ENCODE results near the gene BRME1. TPM values are rescaled to one million over a fixed set of nuclear protein-coding genes. Genes with fewer than 3 reads are reported as not detected.

BRME1 gene
- total RNA-seq, 1 experiment from 2014 or later: 1.5 TPM

DNA sequence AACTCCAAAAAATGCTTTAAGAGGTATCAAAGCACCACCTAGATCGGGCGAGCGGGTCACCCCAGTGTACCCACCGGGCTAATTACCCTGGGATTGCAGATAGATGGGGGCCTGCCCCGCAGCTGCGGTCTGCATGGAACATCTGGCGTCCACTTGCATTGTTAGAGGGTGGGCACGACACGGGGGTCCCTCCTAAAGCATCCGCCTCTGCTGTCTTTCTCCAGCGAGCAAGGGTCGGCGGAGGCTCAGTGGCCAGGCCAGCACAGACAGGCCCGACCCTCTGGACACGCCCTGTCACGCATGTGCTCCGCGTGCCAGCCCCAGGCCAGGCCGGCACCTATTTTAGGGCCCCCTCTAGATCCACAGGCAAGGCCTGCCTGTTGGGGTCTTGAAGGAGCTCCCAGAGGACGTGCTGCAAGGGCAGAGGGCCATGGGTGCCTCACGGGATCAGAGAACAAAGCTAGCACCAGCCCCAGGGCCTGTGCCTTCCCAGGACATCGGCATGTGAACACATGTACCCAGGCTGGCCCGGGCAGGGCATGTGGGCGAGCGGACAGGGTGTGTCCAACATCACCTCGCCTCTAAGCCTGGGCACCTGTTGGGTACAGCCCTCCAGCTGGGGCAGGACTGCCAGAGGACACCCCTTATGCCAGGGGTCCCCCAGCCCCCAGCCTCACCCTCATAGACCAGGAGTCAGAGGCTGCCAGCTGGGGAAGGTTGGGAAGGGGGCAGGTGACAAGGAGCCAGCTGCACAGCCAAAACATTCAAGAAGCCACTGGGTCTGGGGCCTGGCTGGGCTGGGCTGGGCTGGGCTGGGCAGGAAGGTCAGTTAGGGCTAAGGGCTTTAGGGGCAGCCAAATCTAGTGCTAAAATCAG is 64.6 kb downstream of the BRME1 start:
- no peaks in the 10 kb centered on the region for H3K27me3 Mint-ChIP-seq (ENCODE audit: unreplicated experiment)
- peak overlapping the region; percentile 86 for H3K4me3 Mint-ChIP-seq (ENCODE audit: low read depth, unreplicated experiment)
- intact Hi-C loops (cut with micrococcal nuclease; ENCODE audit: unreplicated experiment): no loop called here
- TF ChIP-seq, protein P1, sequence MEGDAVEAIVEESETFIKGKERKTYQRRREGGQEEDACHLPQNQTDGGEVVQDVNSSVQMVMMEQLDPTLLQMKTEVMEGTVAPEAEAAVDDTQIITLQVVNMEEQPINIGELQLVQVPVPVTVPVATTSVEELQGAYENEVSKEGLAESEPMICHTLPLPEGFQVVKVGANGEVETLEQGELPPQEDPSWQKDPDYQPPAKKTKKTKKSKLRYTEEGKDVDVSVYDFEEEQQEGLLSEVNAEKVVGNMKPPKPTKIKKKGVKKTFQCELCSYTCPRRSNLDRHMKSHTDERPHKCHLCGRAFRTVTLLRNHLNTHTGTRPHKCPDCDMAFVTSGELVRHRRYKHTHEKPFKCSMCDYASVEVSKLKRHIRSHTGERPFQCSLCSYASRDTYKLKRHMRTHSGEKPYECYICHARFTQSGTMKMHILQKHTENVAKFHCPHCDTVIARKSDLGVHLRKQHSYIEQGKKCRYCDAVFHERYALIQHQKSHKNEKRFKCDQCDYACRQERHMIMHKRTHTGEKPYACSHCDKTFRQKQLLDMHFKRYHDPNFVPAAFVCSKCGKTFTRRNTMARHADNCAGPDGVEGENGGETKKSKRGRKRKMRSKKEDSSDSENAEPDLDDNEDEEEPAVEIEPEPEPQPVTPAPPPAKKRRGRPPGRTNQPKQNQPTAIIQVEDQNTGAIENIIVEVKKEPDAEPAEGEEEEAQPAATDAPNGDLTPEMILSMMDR (IDR thresholded peaks at IDR 0.05; ENCODE audit: unreplicated experiment): no peak
- no TSS peak for BruUV-seq (replicated peaks)
- H3K9me3 Mint-ChIP-seq (ENCODE audit: low read depth, unreplicated experiment): no peaks in the 10 kb centered on the region
- DNase-seq: no peak
- CTCF ChIA-PET: interaction anchor here (0.6 to 2.7 kb wide), 3 partner anchors 21 to 166 kb away, joined by 3 to 16 read pairs (median 4); no protein-coding TSS in a partner anchor
- H3K4me1 Mint-ChIP-seq (ENCODE audit: low read depth, unreplicated experiment): peaks cover 21% of the 10 kb centered on the region
- peaks cover 89% of the 10 kb centered on the region for H3K36me3 Mint-ChIP-seq (ENCODE audit: insufficient read depth, unreplicated experiment)
- H3K27ac Mint-ChIP-seq (ENCODE audit: unreplicated experiment): peak overlapping the region; percentile 96

DNA sequence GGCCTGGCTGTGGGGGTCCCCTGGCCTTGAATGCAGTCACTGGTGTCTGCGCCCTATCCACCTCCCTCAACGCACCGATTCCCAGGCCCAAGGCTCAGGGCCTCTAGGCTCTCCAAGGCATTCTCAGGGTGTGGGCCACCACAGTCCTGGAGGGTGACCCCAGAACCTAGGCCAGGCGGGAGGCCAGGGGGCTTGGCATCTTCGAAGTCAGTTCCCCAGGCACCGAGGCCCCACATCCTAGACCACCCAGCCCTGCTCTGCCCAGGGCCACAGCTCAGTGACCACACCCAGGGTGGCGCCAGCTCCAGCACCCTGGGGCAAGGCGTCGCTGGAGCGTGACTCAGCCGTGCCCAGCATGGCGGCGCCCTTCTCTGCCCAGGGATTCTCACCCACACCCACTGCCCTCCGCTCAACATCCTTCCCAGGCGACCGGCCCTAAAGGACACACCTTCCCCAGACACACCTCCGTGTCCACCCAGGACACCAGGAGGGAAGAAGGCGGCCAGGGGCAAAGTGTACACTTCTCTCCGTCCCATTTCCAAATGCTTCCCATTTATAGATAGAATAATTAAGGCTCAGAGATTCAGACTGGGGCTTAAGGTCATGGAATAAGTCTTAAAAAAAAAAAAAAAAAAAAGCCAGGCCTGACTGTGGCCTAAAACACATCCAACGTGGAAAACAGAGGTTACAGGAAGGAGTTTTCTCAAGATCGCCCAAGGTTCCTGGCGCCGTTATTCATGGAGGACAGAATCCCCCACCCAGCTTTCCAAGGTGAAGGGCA is 65.4 kb downstream of the BRME1 start:
- intact Hi-C loops (cut with micrococcal nuclease; ENCODE audit: unreplicated experiment): no loop called here
- peaks cover 14% of the 10 kb centered on the region for H3K4me1 Mint-ChIP-seq (ENCODE audit: low read depth, unreplicated experiment)
- CTCF ChIA-PET: interaction anchor here (0.6 to 2.7 kb wide), 2 partner anchors 21 to 213 kb away, joined by 6 to 16 read pairs; no protein-coding TSS in a partner anchor
- peak overlapping the region; percentile 96 for H3K27ac Mint-ChIP-seq (ENCODE audit: unreplicated experiment)
- peak overlapping the region; percentile 86 for H3K4me3 Mint-ChIP-seq (ENCODE audit: low read depth, unreplicated experiment)
- TF ChIP-seq, protein P1 (IDR thresholded peaks at IDR 0.05; ENCODE audit: unreplicated experiment): no peak
- peak; percentile 76 for DNase-seq
- BruUV-seq (replicated peaks): TSS peak; percentile 31
- no peaks in the 10 kb centered on the region for H3K9me3 Mint-ChIP-seq (ENCODE audit: low read depth, unreplicated experiment)
- H3K27me3 Mint-ChIP-seq (ENCODE audit: unreplicated experiment): no peaks in the 10 kb centered on the region
- H3K36me3 Mint-ChIP-seq (ENCODE audit: insufficient read depth, unreplicated experiment): peaks cover 96% of the 10 kb centered on the region

DNA sequence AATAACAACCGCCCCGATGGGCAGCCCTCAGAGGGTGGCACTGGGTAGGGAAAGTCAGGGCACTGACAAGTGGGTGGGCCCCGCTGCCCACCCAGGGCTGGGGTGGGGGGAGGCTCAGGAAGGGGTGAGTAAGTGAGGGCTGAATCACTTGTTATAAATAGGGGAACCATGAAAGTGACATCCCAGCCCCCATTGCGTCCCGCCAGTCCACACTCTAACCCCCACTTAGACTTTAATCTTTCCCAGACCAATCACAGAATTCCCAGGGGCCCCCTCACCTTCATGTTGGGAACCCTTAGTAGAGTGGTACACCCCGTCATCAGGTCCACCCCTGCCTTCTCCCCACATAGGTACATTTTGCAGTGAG is 66.0 kb downstream of the BRME1 start:
- H3K4me3 Mint-ChIP-seq (ENCODE audit: low read depth, unreplicated experiment): peak overlapping the region; percentile 86
- CTCF ChIA-PET: interaction anchor here (0.6 to 2.7 kb wide), 2 partner anchors 22 to 213 kb away, joined by 6 to 16 read pairs; no protein-coding TSS in a partner anchor
- no peaks in the 10 kb centered on the region for H3K9me3 Mint-ChIP-seq (ENCODE audit: low read depth, unreplicated experiment)

More for the DNA sequence above, 66.0 kb downstream of the BRME1 start:
- H3K36me3 Mint-ChIP-seq (ENCODE audit: insufficient read depth, unreplicated experiment): peaks cover 96% of the 10 kb centered on the region
- H3K27me3 Mint-ChIP-seq (ENCODE audit: unreplicated experiment): no peaks in the 10 kb centered on the region
- BruUV-seq (replicated peaks): no TSS peak
- H3K27ac Mint-ChIP-seq (ENCODE audit: unreplicated experiment): peak overlapping the region; percentile 96
- DNase-seq: no peak
- intact Hi-C loops (cut with micrococcal nuclease; ENCODE audit: unreplicated experiment): no loop called here
- peaks cover 8% of the 10 kb centered on the region for H3K4me1 Mint-ChIP-seq (ENCODE audit: low read depth, unreplicated experiment)
- TF ChIP-seq, protein P1 (IDR thresholded peaks at IDR 0.05; ENCODE audit: unreplicated experiment): no peak
